ENCODE data around the gene HS3ST6.
"Not testable (repeated sequence)": the region's sequence is repeated elsewhere in the genome, so short reads cannot be mapped to it uniquely, and the experiment has no call there.

The HS3ST6 gene

DNA sequence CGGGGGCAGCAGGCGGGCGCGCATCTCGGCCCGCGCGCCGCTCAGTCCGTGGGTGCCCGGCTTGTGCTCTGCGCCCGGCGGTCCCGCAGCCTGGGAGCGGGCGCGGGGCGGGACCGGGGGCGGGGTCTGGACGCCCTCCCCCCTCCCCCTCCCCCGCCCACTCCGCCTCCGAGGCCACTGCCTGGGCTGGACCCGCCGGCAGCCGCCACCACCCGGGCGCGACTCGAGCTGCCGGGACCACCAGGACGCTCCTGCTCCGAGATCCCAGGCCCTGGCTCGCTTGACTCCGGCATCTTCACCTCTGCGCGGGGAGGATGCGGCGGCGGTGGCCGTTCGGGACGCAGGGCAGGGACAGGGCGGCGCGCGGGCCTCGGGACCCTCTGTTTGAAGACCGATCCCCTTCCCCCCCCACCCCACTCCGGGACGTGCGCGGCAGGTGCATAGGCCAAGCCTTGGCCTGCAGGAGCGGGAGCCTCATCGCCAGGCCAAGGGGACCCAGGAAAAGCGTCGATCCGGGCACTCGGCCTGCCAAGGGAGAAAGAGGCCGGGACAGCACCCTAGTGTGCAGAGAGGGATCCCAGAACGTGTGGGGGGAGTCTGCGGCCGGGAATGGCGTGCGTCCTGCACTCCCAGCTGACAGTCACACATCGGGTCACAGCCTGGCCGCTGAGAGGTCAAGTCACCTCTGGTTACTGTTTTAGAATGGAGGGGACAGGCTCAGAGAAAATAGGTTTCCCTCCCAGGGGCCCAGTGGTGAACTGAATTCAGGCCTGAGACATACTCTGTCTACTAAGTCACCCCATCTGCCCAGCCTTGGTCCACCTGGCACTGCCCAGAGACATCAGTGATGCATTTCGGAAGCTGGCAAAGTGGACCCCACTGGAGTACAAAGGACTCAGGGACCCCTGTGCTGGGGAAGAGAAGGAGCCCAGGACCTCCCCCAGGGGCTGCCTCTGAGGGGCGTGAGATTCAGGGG lies at the start of gene HS3ST6:
Gene HS3ST6 (minus strand): TSS at position 65 of the 976 bp plus-strand sequence. CDS start 92 bp downstream, outside the sequence.
- no peak for DNase-seq

DNA sequence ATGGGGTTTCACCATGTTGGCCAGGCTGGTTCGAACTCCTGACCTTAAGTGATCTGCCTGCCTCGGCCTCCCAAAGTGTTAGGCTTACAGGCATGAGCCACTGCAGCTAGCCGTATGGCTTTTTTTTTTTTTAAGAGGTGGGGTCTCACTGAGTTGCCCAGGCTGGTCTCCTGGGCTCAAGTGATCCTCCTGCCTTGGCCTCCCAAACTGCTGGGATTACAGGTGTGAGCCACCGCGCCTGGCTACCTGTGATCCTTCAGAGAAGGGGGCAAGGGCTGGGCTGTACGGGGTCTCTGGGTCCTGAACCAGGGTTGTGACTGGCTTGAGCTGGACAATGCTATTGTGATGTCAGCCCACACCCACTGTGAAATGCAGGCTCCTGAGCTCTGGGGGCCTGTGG lies 48.2 kb upstream of the HS3ST6 start, which contains the start of gene RNF151:
Gene RNF151 (plus strand): TSS at position 397 of the 400 bp plus-strand sequence. CDS start 26 bp downstream, outside the sequence.
- DNase-seq, result no peak

DNA sequence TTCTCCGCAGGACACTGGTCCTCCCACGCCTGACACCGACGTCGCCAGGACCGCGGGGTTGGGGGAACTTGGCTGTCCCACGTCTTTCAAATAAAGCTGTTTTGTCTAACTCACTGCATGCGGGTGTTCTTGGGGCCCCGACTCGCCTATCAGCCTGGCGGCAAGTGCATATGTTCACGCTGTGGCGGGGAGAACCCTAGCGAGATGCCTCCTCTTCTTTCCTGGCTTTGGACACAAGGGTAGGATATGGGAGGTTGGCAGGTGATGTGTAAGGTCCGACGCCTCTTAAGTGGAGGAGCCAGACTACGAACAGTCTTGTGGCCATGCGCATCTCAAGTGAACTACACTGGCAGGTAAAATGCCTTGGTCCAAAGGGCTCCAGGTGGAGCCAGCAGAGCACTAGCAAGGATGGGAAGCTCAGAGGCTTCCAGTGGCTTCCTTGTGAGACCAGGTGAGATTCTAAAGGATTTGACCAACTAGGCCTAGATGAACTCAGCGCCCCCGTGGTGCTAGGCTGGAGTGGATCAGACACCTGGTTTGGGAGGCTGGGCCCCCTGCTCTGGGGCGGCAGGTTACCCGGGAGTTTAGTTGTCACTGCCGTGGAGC lies 47.3 kb upstream of the HS3ST6 start:
- no peak for DNase-seq

DNA sequence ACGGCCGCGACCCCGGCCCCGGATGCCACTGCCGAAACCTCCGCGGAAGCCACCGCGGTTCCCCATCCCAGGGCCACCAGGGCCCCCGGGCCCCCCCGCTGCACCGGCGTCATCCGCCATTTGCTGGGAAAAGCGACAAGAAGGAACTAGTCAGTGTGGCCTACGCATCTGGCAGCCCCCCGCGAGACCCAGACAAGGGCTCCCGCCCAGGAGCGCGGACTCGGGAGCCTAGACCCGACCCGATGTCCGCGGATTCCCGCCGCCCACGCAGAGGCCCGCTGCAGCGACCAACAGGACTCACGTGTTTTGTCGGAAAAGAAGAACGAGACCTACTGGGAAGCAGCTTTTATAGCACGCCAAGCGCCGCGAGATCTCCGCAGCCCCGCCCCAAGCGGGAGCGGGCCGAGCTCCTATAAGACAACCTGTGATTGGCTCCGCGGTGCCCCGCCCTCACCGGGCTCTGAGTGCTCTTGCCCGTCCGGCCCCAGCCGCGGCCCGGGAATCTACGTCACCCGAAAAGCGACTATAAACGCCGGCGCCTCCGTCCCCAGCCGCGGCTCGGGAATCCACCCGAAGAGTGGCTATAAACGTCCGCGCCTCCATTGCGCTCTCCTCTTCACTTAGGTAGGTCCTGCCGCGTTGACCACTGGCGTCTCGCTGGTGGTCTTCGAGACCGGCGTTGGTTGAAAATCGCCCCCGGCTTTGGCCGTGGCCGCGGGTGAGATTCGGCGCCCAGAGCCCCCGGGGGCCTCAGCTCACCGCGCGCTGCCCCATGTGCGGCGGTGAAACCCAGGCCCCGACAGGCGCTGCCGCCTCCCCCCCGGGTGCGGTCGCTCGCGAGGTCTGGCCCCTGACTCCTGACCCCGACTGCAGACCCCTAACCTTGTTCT lies 46.5 kb upstream of the HS3ST6 start, which contains the start of gene RPS2:
Gene RPS2 (minus strand): TSS at position 321 of the 890 bp plus-strand sequence. CDS start 201 bp downstream, at position 120.
- peak; percentile 99 for DNase-seq

DNA sequence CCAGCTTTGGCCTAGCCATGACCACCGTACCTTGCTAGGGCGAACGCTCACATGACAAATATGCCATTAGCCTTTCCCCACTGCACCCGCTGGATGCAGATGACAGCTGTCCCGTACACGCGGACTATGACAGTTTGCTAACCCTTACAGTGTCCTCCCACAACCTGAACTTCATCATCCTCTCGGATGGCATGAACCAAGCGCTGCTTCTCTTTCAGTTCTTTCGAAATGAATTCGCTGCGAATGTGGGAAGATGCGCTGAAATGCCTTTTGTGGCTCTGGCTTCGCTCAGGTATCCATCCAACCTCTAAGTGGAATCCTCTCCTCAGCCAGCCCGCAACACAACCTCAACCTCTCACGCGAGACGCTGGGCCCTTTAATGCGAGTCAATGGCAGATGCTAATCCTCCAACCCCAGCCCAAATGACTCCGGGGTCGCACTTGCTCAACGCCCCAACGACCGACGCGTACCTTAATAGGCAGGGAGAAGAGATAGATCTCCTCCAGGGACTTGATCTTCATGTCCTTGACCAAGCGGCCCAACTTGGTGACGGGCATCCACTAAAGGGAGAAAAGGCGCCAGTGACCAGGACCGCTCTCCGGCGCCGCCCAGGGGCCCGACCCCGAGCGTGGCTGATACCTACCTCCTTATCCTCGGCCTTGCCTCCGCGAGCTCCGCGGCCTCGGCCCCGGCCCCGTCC lies 45.7 kb upstream of the HS3ST6 start:
- no peak for DNase-seq

DNA sequence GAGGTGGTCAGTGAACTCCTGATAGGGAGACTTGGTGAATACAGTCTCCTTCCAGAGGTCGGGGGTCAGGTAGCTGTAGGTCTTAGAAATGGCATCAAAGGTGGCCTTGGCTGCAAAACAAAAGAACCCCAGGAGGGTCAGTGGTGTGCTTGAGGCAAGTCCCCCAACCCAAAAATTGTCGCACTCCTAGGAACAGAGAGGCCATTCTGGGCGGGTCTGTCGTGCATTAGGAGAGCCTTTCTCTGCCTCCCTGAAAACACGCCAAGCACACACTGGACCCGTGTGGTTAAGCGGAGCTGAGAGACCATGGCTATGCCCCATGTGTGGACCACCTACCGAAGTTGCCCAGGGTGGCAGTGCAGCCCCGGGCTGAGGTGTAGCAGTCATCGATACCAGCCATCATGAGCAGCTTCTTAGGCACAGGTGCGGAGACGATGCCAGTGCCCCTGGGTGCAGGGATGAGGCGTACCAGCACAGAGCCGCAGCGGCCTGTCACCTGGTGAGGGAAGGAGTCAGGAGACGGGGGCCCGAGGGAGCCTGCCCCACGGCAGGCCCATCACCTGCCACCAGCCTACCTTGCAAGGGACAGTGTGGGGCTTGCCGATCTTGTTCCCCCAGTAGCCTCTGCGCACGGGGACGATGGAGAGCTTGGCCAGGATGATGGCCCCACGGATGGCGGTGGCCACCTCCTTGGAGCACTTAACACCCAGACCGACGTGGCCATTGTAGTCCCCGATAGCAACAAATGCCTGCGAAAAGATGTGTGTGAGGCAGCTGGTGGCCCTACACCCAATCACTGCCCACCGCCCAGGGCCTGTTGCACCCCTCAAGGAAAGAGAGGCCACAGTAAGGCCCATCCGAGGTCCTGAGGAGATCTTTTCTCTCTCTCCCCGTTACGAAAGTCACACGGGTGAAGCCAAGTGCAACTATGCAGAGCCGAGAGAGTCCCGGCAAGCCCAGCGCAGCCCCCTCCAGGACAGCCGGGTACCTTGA lies 44.2 kb upstream of the HS3ST6 start:
- not testable (repeated sequence) for DNase-seq

DNA sequence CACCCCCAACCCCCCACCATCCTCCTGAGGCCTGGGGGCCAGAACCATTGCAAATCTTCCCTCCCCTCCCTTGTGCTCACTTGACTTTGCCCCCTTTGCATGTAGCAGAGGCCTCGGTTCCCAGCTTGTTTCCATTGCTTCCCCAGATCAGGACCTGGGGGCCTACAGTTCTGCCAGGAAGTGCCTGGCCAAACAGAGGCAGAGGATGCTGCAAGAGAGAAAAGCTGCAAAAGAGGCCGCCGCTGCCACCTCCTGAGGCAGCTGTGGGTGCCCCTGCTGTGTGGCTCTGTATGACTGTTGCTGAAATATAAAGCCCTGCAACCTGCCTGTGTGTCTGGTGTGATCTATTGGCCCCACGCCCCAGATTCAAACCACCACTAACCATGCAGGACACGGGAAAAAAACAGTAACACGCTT lies 43.4 kb upstream of the HS3ST6 start:
- no peak for DNase-seq

DNA sequence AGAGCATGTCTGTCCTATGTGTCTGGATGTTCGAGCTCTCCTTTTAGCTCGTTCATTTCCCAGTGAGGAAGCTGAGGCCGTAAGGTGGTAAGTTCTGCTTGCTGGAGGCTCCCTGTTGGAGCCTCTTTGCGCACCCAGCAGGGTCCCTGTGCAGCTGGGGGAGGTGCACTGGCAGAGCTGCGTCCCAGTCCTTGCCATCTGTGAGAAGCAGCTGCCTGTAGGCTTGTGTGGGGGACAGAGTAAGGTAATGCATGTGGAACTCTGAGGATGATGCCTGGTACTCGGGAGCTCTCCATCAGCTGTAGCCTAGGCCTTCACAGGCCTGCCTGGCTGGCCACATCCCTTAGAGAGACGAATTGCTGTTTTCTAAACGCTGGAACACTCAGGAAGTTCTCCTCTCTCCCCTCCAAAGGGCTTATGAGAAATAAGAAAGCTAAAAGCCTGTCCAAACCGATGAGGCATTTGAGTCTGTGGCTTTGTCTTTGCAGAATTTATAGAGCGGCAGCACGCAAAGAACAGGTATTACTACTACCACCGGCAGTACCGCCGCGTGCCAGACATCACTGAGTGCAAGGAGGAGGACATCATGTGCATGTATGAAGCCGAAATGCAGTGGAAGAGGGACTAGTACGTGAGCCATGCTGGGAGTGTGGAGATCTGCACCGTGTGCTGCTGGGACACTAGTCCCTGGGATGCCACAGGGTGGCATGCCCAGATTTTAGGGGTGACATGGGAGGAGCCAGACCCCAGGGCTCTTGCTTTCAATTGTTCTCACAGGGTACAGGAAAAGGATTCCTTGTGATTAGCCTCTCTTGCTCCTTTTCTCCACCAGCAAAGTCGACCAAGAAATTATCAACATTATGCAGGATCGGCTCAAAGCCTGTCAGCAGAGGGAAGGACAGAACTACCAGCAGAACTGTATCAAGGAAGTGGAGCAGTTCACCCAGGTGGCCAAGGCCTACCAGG lies 42.7 kb upstream of the HS3ST6 start:
- no peak for DNase-seq

DNA sequence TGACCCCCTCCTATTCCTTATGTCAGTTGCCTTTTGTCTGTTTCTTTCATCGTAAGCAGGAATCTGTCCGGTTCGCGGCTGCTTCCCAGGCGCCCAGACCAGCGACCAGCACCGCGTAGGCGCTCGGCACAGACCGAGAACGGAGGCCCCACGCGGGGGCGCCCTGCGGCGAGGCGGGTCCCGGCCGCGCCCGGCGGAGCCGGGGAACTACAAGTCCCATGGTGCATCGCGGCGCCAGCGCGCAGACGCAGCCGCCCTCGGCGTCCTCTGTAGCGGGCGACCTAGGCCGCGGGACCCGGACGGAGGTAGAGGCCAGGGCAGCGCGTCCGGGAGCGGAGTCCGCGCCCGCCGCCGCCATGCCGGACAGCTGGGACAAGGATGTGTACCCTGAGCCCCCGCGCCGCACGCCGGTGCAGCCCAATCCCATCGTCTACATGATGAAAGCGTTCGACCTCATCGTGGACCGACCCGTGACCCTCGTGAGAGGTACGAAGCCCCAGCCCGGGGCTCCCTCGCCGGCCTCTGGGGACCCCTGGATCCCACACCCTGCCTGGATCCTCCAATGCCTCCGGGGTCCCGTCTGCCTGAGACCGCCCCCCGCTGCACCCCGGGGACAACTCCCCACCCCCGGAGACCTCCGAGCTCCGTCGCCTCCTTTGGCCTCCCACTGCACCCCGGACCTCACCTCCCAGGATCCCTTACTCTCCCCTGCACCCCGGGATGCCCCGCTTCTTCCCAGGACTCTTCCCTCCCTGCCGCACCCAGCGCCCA lies 41.2 kb upstream of the HS3ST6 start, which contains the start of gene NDUFB10:
Gene NDUFB10 (plus strand): TSS at position 270 of the 771 bp plus-strand sequence. CDS start 87 bp downstream, at position 357.
- DNase-seq, result peak; percentile 84 to 91

DNA sequence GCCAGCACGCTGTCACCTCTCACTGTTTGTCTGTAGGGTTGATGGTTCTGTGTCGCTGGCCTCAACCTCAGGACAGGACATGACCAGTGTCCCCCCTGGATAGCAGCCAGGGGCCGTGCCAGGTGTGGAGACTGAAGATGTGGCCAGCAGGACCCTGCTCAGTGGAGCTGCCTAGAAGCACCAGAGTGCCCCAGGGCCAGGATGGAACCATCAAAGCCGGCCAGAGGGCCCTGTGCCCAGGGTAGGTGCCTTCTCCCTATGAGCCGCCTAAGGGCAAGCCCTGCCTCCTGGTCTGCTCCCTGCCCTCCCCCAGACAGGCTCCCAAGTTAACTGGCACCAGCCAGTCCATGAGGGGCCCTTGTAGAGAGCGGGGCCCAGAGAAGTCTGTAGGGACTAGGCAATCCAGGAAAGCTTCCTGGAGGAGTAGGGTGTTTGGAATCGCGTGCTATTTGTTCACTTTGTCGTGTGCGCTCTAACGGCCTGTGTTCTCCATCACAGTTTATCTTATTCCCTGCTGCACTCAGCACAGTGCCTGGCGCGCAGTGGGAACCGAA lies 40.6 kb upstream of the HS3ST6 start:
- DNase-seq, result no peak

DNA sequence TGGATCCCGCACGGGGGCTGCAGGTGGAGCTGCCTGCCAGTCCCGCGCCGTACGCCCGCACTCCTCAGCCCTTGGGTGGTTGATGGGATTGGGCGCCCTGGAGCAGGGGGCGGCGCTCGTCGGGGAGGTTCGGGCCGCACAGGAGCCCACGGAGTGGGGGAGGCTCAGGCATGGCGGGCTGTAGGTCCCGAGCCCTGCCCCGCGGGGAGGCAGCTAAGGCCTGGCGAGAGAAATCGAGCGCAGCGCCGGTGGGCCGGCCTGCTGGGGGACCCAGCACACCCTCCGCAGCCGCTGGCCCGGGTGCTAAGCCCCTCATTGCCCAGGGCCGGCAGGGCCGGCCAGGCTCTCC lies 39.9 kb upstream of the HS3ST6 start:
- not testable (repeated sequence) for DNase-seq

DNA sequence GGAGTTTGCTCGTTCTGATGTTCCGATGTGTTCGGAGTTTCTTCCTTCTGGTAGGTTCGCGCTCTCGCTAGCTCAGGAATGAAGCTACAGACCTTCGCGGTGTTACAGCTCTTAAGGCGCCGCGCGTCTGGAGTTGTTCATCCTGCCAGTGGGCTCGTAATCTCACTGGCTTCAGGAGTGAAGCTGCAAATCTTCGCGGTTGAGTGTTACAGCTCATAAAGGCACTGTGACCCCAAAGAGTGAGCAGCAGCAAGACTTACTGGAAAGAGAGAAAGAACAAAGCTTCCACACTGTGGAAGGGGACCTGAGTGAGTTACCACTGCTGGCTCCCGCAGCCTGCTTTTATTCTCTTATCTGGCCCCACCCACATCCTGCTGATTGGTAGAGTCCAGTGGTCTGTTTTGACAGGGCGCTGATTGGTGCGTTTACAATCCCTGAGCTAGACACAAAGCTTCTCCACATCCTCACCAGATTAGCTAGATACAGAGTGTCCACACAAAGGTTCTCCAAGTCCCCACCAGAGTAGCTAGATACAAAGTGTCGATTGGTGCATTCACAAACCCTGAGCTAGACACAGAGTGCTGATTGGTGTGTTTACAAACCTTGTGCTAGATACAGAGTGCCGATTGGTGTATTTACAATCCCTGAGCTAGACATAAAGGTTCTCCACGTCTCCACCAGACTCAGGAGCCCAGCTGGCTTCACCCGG lies 39.4 kb upstream of the HS3ST6 start:
- DNase-seq, result not testable (repeated sequence)

DNA sequence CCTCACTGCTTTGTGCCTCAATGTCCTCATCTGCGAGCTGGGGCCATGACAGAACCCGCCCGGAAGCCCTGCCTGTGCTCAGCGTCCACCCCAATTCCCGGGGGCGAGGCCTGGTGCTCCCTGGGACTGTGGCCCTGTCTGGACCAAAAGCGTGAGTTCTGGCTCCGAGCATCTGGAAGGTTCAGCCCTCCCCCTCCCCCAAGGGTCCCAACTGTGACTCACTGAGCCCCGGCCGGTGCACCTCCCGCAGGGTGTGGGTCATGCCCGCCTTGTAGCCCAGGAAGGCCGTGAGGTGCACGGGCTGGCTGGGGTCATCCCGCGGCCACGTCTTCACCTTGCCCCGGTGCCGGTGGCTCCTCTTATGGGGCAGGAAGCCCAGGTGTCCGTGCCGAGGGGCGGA lies 35.5 kb upstream of the HS3ST6 start:
- no peak for DNase-seq

DNA sequence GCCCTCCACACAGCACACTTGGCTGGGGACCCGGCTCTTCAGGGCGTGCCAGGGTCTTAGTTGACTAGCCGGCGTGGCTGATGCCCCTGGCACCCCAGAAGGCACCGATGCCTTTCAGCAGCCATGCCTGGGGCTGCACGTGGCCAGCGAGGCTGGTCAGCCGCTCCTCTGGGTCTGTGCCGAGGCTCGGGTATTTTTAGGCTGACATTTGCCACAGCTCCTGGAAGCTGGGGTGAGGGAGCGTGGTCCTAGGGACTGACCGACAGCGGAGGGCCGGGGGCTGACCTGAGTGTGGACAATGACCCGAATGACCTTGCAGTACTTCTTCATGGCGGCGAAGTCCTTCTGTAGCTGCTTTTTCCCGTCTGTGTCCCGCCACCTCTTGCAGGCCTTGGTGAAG lies 32.3 kb upstream of the HS3ST6 start:
- no peak for DNase-seq

DNA sequence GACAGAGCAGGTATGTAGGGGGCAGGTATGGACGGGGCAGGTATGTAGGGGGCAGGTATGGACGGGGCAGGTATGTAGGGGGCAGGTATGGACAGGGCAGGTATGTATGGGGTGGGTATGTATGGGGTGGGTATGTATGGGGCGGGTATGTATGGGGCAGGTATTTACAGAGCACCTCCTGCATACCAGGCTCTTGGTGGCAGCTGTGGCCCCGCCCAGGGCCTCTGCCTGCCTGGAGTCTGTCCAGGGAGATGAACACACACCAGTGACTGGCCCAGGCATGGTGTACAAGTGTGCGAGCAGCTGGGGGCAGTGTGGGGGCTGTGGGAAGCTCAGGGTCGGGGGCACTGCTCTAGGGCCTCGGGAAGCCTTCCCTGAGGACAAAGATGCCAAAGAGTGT lies 31.8 kb upstream of the HS3ST6 start:
- no peak for DNase-seq

DNA sequence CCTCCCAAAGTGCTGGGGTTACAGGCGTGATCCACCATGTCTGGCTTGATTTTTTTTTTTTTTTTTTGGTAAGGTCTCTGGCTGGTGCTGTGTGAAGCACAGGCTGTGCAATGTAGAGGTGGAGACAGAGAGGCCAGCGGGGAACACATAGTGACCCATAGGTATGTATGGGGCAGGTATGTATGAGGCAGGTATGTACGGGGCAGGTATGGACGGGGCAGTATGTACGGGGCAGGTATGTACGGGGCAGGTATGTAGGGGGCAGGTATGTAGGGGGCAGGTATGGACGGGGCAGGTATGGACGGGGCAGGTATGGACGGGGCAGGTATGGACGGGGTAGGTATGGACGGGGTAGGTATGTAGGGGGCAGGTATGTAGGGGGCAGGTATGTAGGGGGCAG lies 31.3 kb upstream of the HS3ST6 start:
- no peak for DNase-seq

DNA sequence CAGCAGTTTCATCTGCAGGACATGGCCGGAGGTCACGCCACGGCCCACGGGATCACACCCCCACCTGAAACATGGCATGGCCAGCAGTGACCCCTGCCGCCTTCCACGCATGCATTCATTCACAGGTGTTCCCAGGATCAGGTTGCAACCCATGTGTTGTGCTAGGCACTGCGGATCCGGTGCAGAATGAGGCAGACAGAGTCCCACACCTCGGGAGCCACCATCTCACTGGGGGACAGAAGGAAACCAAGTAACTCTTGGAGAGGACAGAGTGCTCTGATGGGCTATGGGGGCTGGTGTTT lies 29.1 kb upstream of the HS3ST6 start:
- no peak for DNase-seq
